ENCODE measurements around the gene PRR7. TPM values are rescaled to one million over a fixed set of nuclear protein-coding genes. Genes with fewer than 3 reads are reported as not detected.

PRR7 gene
- total RNA-seq, 2 experiments from 2014 or later: 23.3 to 23.5 TPM

- DNase-seq: peak in 1 of 14 experiments; percentile 24
- ATAC-seq (ENCODE audit: poor library complexity): no peak
- Mint-ChIP-seq H3K4me1 (ENCODE audit: low read depth) (no peaks in the 10 kb centered on the region), H3K36me3 (ENCODE audit: low read depth) (peaks cover 5% of the 10 kb centered on the region), H3K27ac (no peak overlapping the region), H3K27me3 (no peaks in the 10 kb centered on the region), H3K9me3 (no peaks in the 10 kb centered on the region), H3K4me3 (no peak overlapping the region)
- Histone ChIP-seq H3K4me1 (ENCODE audit: insufficient read depth, low read length) (no peaks in the 10 kb centered on the region), H3K27ac (ENCODE audit: low read depth in 1 of 2, low read length in 2 of 2) (no peak overlapping the region), H3K27me3 (ENCODE audit: control insufficient read depth in 1 of 2, insufficient read depth in 2 of 2, low read length in 2 of 2) (no peaks in the 10 kb centered on the region), H3K4me3 (ENCODE audit: low read length) (no peak overlapping the region), H3K9me3 (ENCODE audit: control insufficient read depth in 1 of 2, insufficient read depth in 1 of 2, low read length in 2 of 2) (no peaks in the 10 kb centered on the region), H3K36me3 (ENCODE audit: insufficient read depth, low read length) (peaks cover 8% of the 10 kb centered on the region)
- intact Hi-C loops (cut with DNase I, micrococcal nuclease): no loop called here
- POLR2A ChIA-PET: no interaction called here
- no peak for TF ChIP-seq CTCF (IDR thresholded peaks at IDR 0.05)
- CTCF ChIA-PET: interaction anchor here (1.0 kb wide), 1 partner anchor 97 kb away, joined by 3 read pairs; no protein-coding TSS in a partner anchor
These were observed 41.4 kb downstream of the PRR7 start for GRCh38 chr5:177487975-177488374.

DNA sequence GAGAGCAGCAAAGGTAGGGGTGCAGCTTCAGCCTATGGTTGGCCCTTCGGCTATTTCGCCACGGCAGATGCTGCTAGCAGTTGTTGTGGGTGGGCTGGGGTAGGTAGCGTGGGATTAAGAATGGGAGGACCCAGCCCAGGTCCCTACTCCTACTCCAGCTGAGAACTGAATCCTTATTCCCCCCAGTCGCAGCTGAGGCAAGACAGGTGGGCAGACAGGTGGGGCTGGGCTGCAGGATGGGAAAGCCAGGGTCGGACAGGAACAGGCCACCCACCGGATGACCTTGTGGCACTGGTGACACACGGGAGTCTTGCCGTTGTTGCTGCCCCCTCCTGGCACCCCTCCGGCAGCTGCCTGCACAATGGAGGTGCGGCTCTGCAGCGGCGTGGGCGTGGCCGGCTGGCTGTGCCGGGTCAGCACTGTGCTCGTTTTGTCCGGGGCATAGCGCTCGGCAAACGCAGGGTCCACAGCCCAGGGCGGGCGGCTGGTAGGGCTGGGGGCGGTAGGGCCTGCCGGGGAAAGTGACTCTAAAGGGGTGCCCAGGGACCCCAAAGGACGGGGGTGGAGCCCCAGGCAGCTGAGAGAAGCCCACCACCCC lies 42.6 kb downstream of the PRR7 start:
- Mint-ChIP-seq H3K4me1 (ENCODE audit: low read depth) (no peaks in the 10 kb centered on the region), H3K9me3 (no peaks in the 10 kb centered on the region), H3K36me3 (ENCODE audit: low read depth) (peaks cover 5% of the 10 kb centered on the region), H3K4me3 (no peak overlapping the region), H3K27ac (no peak overlapping the region), H3K27me3 (no peaks in the 10 kb centered on the region)
- peaks cover 2% of the 10 kb centered on the region for H3K4me1 ChIP-seq (ENCODE audit: insufficient read depth, low read length)
- intact Hi-C loops (cut with DNase I, micrococcal nuclease): no loop called here
- ChIA-PET CTCF (interaction anchor here (1.0 kb wide), 1 partner anchor 99 kb away, joined by 3 read pairs; no protein-coding TSS in a partner anchor), POLR2A (interaction anchor here (1.1 kb wide), 1 partner anchor 115 kb away, joined by 3 read pairs; no protein-coding TSS in a partner anchor)
- no peaks in the 10 kb centered on the region for H3K27me3 ChIP-seq (ENCODE audit: control insufficient read depth in 1 of 2, insufficient read depth in 2 of 2, low read length in 2 of 2)
- H3K36me3 ChIP-seq (ENCODE audit: insufficient read depth, low read length): peaks cover 8% of the 10 kb centered on the region
- no peak overlapping the region for H3K27ac ChIP-seq (ENCODE audit: low read depth in 1 of 2, low read length in 2 of 2)
- no peaks in the 10 kb centered on the region for H3K9me3 ChIP-seq (ENCODE audit: control insufficient read depth in 1 of 2, insufficient read depth in 1 of 2, low read length in 2 of 2)
- TF ChIP-seq CTCF (IDR thresholded peaks at IDR 0.05): no peak
- H3K4me3 ChIP-seq (ENCODE audit: low read length): no peak overlapping the region
- DNase-seq (no peak), ATAC-seq (ENCODE audit: poor library complexity) (no peak)

- Mint-ChIP-seq H3K4me1 (ENCODE audit: low read depth) (no peaks in the 10 kb centered on the region), H3K36me3 (ENCODE audit: low read depth) (peaks cover 5% of the 10 kb centered on the region), H3K27me3 (no peaks in the 10 kb centered on the region), H3K27ac (no peak overlapping the region), H3K9me3 (no peaks in the 10 kb centered on the region), H3K4me3 (no peak overlapping the region)
- no peak for DNase-seq
- intact Hi-C loops (cut with DNase I, micrococcal nuclease): no loop called here
- POLR2A ChIA-PET: interaction anchor here (1.1 kb wide), 1 partner anchor 117 kb away, joined by 3 read pairs; no protein-coding TSS in a partner anchor
- no peaks in the 10 kb centered on the region for H3K27me3 ChIP-seq (ENCODE audit: control insufficient read depth in 1 of 2, insufficient read depth in 2 of 2, low read length in 2 of 2)
- no peak for TF ChIP-seq CTCF (IDR thresholded peaks at IDR 0.05)
- CTCF ChIA-PET: no interaction called here
- no peak overlapping the region for H3K4me3 ChIP-seq (ENCODE audit: low read length)
- H3K9me3 ChIP-seq (ENCODE audit: control insufficient read depth in 1 of 2, insufficient read depth in 1 of 2, low read length in 2 of 2): no peaks in the 10 kb centered on the region
- H3K36me3 ChIP-seq (ENCODE audit: insufficient read depth, low read length): peaks cover 8% of the 10 kb centered on the region
- H3K27ac ChIP-seq (ENCODE audit: low read depth in 1 of 2, low read length in 2 of 2): no peak overlapping the region
- peaks cover 14% of the 10 kb centered on the region for H3K4me1 ChIP-seq (ENCODE audit: insufficient read depth, low read length)
- no peak for ATAC-seq (ENCODE audit: poor library complexity)
These were observed 43.8 kb downstream of the PRR7 start for GRCh38 chr5:177490311-177490991.
